SK-N-DZ (cell line): ENCODE data around the gene PPFIA1.

Experiments
- DNase-seq: peaks from one replicate; pipeline ENCODE4 v3.0.0-alpha.2; 2015; ENCODE audit warnings: low spot score

Gene PPFIA1

GRCh38 chr11:70413151-70413550 is 142.7 kb downstream of the PPFIA1 start:
- no peak for DNase-seq

- DNase-seq, result no peak
Observed at GRCh38 chr11:70414341-70415100, 144.0 kb downstream of the PPFIA1 start.

- DNase-seq, result no peak
Observed at GRCh38 chr11:70415191-70415590, 144.7 kb downstream of the PPFIA1 start.

- no peak for DNase-seq
Observed at GRCh38 chr11:70415642-70416395, 145.3 kb downstream of the PPFIA1 start.

- DNase-seq, result no peak
Observed at GRCh38 chr11:70416881-70417280, 146.4 kb downstream of the PPFIA1 start.

- no peak for DNase-seq
Observed at GRCh38 chr11:70418130-70418529, 147.6 kb downstream of the PPFIA1 start.

- DNase-seq, result no peak
Observed at GRCh38 chr11:70419307-70420007, 149.0 kb downstream of the PPFIA1 start.

- DNase-seq, result no peak
Observed at GRCh38 chr11:70420008-70420464, 149.5 kb downstream of the PPFIA1 start.

GRCh38 chr11:70420496-70420895 is 150.0 kb downstream of the PPFIA1 start:
- no peak for DNase-seq

- no peak for DNase-seq
Observed at GRCh38 chr11:70421123-70421522, 150.6 kb downstream of the PPFIA1 start.

GRCh38 chr11:70422692-70423522 is 152.4 kb downstream of the PPFIA1 start:
- no peak for DNase-seq

GRCh38 chr11:70423523-70424505 is 153.3 kb downstream of the PPFIA1 start:
- no peak for DNase-seq

GRCh38 chr11:70424765-70425344 is 154.4 kb downstream of the PPFIA1 start:
- no peak for DNase-seq

- no peak for DNase-seq
Observed at GRCh38 chr11:70427436-70427835, 156.9 kb downstream of the PPFIA1 start.

- no peak for DNase-seq
Observed at GRCh38 chr11:70428701-70429427, 158.4 kb downstream of the PPFIA1 start.

GRCh38 chr11:70429428-70429705 is 158.9 kb downstream of the PPFIA1 start:
- DNase-seq, result no peak

- no peak for DNase-seq
Observed at GRCh38 chr11:70429724-70430521, 159.4 kb downstream of the PPFIA1 start.
